Activated CD4-positive, CD25-positive, alpha-beta regulatory T cell treated with anti-CD3 and anti-CD28 coated beads, Interleukin-2, amount 50 U/mL, for 24 hours (primary cell): Measurements from ENCODE around the gene PRM2.

Experiments used
- ATAC-seq, 2 donors: fragments of 150-1000 bp; cut with Tn5 transposase; one replicate each; pipeline ENCODE4 v1.10.0; 2021; ENCODE audit warnings: mild to moderate bottlenecking in 1 of 2, moderate library complexity in 1 of 2

Gene PRM2

DNA sequence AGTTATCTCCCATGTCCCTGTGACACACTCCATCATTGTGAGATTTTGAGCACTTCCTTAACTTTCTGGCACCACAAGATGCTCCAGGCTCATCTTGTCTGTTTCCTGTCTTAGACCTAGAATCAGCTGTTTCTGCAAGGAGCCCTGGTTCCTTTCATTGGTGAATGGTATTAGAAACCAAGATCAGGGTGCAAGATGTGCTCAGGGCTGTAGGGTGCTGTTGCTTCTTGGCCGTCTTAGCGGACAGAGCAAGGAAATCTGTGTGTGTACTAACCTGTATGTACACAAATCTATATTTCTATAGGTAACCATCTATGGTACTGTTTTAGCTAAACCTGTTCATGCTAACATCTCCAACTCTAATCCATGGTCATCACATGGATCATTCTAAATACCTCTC is 12.9 kb upstream of the PRM2 start:
- no peak for ATAC-seq

DNA sequence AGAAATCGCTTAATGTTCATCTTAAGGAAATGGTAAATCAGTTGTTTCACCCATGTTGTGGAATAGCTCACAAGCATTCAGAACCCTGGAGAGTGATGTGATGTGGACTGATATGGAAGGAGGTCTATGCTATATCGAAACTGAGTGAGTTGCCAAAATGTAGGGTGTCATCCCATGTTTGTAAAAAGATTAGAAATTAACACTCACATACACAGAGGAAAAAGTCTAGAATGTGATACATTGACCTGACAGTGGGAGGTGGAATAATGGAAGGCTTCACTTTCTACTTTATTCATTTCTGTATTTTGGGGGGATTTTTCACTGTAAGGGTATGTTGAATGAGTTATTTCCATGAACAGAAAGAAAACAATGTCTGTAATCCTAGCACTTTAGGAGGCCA is 9.6 kb upstream of the PRM2 start:
- peak in 1 of 2 donors; percentile 20 for ATAC-seq

DNA sequence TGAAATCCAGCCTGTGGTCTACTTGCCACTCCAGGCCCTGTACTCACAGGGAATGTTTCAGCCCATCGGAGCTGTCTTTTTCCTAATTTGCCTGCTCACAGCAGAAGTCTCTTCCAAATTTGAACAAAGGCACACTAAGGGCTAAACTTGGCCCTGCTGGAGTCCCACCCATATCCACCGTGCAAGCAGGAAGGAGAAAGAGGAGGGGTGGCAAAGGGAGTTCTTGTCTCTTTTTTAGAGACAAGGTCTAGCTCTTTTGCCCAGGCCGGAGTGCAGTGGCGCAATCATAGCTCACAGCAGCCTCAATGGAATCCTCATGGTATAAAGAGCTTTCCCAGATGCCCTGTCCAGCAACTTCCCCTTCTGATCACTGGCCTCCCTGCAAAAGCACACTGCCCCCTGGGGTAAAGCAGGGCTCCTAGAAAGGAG is 7.6 kb upstream of the PRM2 start:
- ATAC-seq, result no peak

DNA sequence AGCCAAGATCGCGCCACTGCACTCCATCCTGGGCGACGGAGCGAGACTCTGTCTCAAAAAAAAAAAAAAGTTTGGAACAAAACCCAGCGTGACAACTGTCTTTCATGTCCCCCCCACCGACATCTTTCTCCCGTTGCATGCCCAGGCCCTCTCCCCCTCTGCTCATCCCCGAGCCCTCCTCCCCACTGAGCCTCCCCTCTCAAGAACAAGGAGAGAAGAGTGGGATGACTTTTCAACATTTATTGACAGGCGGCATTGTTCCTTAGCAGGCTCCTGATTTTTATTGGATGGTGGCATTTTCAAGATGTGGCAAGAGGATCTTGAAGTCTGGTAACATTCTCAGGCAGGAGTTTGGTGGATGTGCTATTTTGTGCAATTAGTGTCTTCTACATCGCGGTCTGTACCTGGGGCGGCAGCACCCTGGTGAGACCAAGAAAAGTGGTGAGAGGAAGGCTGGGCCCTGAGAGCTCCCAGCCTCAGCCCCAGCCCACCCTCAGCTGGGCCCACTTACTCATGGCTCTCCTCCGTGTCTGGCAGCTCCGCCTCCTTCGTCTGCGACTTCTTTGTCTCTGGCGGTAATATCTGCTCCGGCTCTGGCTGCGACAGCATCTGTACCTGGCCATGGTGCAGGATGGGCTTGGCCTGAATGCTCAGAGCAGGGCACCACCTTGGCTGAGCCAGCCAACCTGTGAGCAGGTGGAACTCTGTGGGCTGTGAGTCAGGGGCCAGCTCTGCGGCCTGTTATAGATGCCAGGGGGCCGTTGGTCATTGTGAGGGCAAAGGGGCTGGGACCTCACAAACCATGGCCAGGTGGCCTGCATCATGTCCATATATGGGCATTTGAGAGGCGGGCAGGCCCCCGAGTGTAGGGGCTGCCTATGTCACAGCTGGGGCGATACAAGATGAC is 4.6 kb upstream of the PRM2 start, which contains the start of gene PRM1:
TSS of gene PRM1 (minus strand) at position 715 of the 907 bp plus-strand sequence. CDS start at position 623, 92 bp downstream.
- ATAC-seq, result no peak

DNA sequence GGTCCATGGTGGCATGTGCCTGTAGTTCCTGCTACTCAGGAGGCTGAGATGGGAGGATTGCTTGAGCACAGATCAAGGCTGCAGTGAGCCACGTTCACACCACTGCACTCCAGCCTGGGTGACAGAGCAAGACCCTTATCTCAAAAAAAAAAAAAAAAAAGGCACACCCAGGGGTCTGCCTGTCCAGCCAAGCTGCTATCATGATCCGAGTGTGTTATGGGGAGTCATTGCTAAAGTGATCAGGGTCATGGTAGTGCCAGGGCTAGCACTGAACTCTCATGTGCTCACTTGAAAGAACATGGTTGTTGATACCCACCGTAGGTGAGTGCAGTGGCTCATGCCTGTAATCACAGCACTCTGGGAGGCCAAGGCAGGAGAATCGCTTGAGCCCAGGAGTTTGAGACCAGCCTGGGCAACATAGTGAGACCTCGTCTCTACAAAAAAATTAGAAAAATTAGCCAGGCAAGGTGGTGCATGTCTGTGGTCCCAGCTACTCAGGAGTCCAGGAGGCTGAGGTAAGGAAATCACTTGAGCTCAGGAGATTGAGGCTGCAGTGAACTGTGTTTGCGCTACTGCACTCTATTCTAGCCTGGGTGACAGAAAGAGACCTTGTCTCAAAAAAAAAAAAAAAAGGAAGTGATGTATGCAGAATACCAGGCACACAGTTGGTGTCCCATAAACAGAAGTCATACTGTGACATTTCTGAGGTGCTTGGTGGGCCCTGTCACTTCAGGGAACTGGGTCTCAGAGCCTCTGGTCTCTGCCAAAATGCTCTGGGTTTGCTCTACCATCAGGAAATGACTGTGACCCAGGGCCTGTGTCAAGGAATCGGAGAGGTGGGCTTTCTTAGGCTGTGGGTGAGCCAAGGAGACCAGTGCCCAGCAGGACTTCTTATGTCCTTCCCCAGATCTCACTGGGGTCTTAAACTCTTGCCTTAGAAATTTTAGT is 2.7 kb upstream of the PRM2 start:
- ATAC-seq, result no peak

DNA sequence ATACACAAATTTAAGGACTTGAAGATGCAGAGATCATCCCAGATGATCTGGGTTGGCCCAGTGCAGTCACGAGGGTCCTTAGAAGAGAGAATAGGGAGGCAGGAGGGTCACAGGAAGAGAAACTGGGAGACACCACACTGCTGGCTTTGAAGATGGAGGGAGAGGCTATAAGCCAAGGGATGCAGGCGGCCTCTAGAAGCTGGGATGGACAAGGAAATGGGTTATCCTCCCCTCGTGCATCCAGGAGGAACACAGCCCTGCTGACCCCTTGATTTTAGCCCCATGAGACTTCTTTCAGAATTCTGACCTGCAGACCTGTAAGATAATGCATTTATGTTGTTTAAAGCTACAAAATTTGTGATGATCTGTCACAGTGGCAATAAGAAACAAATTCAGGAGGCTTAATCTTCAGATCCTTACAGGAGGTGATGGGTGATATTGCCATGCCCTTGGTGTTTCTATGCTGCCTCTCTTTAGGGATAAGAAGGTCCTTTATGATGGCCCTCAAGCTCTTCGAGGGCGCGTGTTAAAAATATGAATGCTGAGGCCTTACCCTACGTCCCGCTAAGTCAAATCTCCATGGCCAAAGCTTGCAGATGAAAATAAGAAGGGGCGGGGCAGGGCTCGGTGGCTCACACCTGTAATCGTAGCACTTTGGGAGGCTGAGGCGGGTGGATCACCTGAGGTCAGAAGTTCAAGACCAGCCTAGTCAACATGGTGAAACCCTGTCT is 1.5 kb upstream of the PRM2 start:
- no peak for ATAC-seq

DNA sequence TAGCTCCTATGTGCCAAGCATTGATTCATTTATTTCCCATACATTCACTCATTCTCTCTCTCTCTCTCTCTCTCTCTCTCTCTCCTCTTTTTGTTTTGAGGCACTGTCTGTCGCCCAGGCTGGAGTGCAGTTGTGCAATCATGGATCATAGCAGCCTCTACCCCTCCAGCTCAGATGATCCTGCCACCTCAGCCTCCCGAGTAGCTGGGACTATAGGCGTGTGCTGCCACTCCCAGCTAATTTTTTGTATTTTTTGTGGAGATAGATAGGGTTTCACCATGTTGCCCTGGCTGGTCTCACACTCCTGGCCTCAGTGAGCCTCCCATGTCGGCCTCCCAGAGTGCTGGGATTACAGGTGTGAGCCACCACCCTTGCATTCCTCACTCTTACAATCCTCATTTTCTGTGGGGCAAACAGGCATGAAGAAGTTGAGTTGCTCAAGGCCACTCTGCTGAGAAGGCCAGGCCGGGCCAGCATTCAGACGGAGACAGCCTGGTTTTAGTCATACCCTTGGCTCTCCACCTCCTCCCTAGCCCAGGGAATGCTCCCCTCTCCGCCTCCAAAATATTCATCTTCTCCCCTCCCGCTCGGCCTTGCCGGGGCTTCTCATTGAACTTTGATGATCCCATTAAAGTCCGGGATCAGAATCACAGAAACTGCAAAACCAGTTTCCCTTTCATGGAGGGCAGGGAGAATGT is 765 bp upstream of the PRM2 start:
- no peak for ATAC-seq

DNA sequence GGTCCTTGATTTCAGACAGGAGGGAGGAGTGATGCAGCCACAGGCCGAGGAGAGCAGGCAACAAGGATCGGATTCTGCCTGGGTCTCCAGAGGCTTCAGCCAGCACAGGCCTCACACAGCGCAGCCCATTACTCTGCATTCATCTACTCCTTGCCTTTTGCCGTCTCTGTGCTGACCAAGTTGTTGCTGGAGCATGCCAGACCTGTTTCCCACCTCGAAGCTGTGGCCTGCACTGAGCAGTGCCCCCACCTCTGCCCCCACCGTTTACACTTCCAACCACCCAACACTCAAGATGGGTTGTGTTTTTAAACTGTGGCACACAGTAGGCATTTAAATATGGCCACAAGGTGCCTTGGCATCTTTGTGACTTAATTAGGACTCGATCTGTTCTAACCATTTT is 1.3 kb downstream of the PRM2 start:
- ATAC-seq, result no peak

DNA sequence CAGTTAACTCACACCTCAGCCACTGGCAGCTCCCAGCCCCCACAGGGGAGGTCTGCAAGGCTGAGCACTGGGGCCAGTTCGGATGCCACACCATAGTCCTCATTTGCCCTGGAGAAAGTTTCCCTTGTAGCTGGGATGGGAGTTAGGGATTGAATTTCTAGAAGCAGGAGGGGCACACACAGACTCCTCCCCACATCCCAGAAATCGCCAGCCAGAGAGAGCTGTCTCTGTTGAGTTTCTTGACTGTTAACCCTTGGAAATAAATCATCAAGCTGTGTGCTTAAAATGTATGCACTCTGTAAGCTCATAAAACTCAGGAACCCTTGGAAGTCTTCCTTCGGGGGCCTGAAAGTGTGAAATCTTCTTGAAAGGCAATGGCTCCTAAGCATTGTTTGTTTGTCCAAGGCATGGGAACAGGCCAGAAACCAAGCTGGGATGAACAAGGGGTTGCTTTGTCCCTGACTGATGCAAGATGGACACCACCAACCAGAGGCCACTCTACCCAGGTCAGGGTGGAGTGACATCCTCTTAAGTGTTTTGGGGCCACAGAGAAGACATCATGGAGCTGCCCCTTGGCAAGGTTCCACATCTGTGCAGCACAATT is 2.5 kb downstream of the PRM2 start:
- ATAC-seq, result no peak

DNA sequence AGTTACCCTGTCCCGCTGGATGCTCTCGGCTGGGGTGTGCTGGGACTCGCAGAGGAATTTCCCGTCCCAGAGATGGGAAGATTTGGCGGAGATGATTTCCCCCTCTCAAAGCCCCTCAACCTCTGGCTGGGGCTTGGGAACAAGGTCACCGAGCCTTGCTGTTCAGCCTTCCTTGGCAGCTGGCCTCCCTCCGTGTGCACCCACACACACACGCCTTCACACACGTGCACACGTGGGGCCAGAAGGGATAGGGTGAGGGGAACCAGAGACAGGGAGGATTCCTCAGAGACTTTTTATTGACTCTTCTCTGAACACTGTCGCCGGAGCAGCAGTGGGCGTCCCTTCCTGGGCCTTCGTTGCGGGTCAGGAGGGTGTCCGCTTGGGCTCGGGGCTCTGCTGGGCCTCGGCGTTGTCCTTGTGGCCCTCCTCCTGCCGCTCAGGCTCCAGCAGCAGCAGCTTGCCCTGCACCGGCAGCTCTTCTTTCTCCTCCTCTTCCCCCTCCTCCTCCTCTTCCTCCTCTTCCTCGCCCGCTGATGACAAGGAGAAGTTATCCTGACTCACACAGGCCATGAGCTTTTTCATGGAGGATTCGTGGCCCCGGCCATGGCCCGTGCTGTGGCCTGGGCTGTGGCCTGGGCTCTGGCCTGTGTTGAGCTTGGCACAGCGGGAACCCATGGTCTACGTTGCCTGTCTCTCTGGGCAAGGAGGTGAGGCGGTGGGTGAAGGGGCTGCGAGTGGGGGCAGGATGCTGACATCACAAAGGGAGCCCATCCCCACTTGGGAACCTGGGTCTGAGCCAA is 3.2 kb downstream of the PRM2 start, which contains the start of gene PRM3:
TSS of gene PRM3 (minus strand) at position 709 of the 800 bp plus-strand sequence. CDS start at position 675, 34 bp downstream.
- no peak for ATAC-seq

DNA sequence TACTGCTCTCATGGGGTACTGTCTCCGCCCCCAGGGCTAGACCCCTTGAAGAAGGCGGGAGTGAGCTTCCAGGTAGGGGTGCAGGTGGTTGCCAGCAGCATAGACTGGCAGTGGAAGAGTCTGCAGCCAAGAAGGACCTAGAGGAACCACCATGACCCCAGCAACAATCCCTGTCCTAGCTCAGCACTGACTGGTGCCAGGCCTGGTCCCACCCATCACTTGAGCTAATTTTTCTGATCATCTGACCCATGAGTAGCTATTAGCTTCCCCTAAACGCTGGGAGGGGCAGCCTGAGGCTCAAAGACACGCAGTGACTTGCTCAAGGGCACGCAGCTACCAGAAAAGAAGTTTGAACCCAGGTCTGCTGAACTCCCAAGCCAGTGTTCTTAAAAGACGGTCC is 3.8 kb downstream of the PRM2 start:
- ATAC-seq, result no peak

DNA sequence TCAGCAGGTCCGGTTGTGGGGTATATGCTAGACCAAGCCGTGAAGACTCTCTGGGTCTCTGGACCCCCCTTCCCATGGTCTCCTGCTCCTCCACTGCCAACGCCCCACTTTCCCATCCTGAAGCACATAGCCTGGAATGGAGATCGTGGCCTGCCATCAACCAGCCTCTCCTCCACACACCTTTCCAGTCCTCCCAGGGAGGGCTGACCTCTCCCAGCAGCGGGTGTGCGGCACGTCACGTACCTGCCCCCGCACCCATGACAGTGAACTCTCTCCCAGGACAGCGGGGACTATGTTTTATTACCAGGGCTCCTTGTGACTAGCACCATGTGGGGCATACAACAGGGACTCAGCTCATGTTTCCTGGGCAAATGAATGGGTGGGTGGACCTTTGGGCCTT is 4.7 kb downstream of the PRM2 start:
- ATAC-seq, result no peak

DNA sequence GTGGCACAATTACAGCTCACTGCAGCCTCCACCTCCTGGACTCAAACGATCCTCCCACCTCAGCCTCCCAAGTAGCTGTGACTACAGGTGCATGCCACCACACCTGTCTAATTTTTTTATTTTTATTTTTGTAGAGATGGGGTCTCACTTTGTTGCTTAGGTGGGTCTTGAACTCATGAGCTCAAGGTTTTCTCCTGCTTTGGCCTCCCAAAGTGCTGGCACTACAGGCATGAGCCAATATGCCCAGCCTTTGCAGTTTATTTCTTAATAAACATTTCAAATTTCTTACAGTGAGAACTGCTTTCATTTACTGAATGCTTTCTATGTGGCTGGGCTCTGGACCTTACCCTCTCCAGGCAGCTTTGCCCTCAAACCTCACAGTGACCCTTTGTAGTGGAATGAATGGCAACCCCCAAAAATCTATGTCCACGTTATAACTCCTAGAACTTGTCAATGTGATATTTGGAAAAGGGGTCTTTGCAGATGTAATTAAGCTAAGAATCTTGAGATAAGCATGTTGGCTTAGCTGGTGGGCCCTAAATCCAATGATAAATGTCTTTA is 5.6 kb downstream of the PRM2 start:
- ATAC-seq, result no peak

DNA sequence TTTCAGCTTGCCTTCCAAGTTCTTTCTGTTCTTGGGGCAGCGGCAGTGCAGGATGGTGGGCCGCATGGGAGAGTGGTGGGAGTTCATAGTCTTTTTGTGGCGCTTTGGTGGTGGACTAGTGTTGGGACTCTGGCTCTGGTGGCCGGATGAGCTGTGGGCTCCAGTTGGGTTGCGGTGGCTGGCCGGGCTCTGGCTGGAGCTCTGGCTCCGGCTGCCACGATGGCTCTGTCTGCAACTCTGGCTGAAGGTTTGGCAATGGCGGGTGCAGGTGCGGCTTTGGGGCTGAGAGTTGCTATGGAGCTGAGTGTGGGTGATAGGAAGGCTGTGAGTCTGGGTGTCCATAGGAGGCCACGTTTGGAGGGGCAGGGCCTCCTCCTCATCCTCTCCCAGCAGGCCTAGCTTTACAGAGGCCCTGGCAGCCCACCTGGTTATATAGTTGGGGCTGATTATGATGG is 7.3 kb downstream of the PRM2 start, which contains the start of gene TNP2:
TSS of gene TNP2 (minus strand) at position 405 of the 455 bp plus-strand sequence. CDS start at position 342, 63 bp downstream.
- ATAC-seq, result no peak

DNA sequence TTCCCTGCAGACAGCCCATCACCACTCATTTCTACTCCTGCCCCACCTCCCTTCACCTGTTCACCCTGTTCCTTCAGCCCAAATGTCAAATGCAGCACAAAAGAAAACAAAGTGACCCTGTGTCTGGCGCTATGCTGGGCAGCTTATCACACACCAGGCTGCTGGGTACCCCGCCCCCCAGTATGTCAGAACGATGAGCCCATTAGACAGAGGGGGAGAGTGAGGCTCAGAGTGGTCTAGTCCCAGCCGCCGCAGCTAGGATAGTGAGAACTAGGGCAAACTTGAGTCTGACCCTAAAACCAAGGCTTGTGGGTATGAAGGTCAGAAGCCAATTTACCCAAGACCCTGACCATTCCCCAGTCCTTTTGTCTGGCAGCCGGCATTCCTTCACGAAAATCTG is 11.2 kb downstream of the PRM2 start:
- ATAC-seq, result no peak

DNA sequence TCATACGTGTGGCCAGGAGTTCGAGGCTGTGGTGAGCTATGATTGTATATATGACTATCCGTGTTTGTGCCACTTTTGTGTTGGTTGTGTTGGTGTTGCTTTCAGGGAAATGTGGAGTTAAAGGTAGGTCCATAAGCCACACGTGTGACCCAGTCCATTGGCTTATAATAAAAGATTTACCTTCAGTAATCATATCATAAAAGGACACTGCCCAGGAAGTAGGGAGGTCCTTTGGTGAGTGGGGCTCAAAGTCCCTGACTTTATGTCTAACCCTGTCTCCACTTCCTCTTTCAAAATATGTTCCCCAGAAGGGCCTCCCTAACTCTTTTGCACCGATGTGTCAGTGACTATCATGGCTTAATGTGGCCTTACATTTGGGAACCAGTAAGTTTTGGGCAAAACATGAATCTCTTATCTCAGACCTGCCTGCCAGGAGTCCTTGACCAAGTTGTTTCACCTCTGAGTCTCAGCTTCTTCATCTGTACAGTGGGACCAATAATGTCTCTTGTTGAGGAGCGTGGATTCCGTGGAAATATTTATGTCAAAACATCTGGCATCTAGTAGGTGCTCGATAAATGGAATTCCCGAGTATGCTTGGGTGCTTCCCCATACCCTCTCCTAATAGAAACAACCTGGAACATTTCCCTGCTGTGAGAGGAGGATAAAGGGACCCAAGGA is 12.0 kb downstream of the PRM2 start:
- no peak for ATAC-seq

DNA sequence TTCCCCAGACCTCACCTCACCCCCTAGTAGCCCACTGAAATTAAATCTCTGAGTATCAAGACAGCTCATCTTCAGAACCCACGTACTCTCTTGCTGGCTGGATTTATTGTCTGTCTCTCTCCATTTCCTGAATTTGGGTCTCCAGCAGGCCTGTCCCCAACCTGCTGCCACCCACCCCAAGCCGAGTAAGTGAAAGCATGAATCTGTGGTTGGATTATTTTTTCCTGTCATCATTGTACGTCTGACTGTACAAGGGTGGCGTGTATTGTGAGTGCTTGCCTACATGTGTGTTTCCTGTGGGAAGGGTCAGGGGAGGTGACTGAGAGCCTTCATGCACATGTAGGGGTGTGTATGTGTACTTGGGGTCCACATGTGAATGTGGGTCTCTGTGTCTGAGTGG is 12.5 kb downstream of the PRM2 start:
- peak; percentile 82 to 86 for ATAC-seq

DNA sequence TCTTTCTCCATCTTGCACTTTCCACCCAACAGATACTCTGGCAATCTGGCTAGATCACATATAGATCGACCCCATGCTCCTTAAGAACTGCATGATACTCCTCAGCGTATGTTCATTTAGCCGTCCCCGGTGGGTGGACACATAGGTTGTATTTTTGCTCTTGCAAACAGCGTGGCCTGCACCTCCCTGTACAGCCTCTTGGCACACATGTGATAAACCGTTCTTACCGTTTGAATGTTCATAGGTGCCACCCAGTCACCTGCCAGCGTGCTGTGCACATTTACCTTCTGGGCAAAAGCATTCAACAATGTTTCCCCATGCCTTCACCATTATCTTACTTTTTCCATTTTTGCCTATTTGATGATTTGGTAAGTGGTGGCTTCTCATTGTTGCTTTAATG is 13.4 kb downstream of the PRM2 start:
- ATAC-seq, result no peak

DNA sequence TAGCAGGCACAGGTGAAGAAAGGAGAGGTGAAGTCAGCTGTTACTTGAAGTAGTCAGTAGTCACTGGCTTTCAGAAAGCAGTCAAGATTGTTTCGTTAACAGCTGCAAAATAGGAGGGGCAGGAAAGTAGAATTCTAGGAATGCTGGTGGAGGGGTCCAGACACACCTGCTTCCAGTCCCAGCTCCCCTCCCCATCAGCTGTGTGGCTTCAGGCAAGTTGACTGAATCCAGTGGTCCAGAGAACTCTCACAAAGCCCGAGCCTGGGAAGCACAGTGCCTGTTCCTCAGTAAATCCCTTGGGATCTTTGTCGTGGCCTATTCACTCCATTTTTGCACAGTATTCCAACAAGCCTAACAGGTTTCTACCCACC is 15.7 kb downstream of the PRM2 start:
- ATAC-seq, result no peak
